Measurements from ENCODE around the gene R3HDM2. TPM values are rescaled to one million over a fixed set of nuclear protein-coding genes. Genes with fewer than 3 reads are reported as not detected.

Gene R3HDM2
- total and polyA plus RNA-seq, 2 of the 13 experiments (the other 11 are each of a cell fraction or from before 2014, with no cell fraction given) = 11.1 to 23.5 TPM

DNA sequence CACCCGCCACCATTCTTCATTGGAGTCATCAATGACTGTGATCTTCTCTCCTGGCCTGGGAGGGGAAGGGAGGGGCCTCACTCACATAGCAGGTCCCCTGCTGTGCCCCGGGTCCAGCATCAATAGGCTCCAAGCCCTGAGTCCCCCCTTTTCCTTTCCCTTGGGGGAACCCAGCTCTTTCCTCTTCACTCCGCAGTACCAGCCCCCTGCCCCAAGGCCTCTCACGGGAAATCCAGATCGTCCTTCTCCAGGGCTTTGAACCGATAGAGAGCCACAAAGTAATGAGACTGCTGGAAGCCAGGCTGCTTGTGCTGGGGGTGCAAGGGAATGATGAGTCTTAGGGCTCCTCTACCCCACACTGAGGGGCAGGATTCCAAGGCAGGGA lies 186.5 kb downstream of the R3HDM2 start:
- 36% methylated on average over 6 of the region's 6 CpGs for WGBS (ENCODE audit: low lambda C conversion rate)
- no peak for FAIRE-seq

More for the DNA sequence above, 186.5 kb downstream of the R3HDM2 start:
- Histone ChIP-seq H3K79me2 (ENCODE audit: insufficient read depth, low read length) (no peaks in the 10 kb centered on the region), H3K36me3 (replicated peaks in 1 of 2; ENCODE audit: control insufficient read depth in 1 of 2, insufficient read depth in 2 of 2, low read length in 2 of 2) (no peaks in the 10 kb centered on the region), H3K9ac (ENCODE audit: insufficient read depth, low read depth, low read length) (no peak overlapping the region), H3K4me1 (ENCODE audit: insufficient read depth, low read length) (peaks cover 53% of the 10 kb centered on the region), H3K4me2 (ENCODE audit: low read depth, low read length) (no peak overlapping the region), H4K20me1 (ENCODE audit: insufficient read depth, low read length) (no peaks in the 10 kb centered on the region), H3K4me3 (replicated peaks in 1 of 3; ENCODE audit: insufficient read depth in 1 of 3, low read depth in 2 of 3, low read length in 3 of 3) (no peak overlapping the region), H3K27ac (ENCODE audit: extremely low read length, insufficient read depth, low read length) (no peak overlapping the region), H3K9me3 (ENCODE audit: low read length) (no peaks in the 10 kb centered on the region), H3K27me3 (ENCODE audit: control insufficient read depth in 1 of 2, insufficient read depth in 2 of 2, low read length in 2 of 2) (peaks cover 19 to 54% of the 10 kb centered on the region in 2 experiments), H2AFZ (ENCODE audit: low read length) (no peak overlapping the region)
- intact Hi-C loops (cut with micrococcal nuclease; ENCODE audit: unreplicated experiment) (no loop called here), in situ Hi-C loops (cut with HindIII; ENCODE audit: extremely low pct_ligation_motif_present, low pct_unique_long_range_greater_than_20kb) (no loop called here)
- BruUV-seq (replicated peaks) = no TSS peak
- ChIA-PET CTCF (ENCODE audit: low intra/inter-chr PET ratio, low total read pairs) (interaction anchor here (1.5 to 11.7 kb wide), 2 partner anchors 19 to 31 kb away, joined by 6 to 308 read pairs; partner anchors contain the start of gene NXPH4), POLR2A (interaction anchor here (8.9 kb wide), 1 partner anchor 14 kb away, joined by 116 read pairs; the partner anchor contains the start of gene SHMT2)
- TF ChIP-seq FOXA3 (CRISPR knock-in tag; IDR thresholded peaks at IDR 0.05) (no peak), POLR2A (IDR thresholded peaks at IDR 0.05; ENCODE audit: insufficient read depth in 1 of 2, low read depth in 2 of 2, low read length in 2 of 2) (no peak), FOXJ3 (CRISPR knock-in tag; IDR thresholded peaks at IDR 0.05; ENCODE audit: borderline replicate concordance) (no peak), ZBTB40 (IDR thresholded peaks at IDR 0.05) (no peak), ZBTB40 (CRISPR knock-in tag; IDR thresholded peaks at IDR 0.05) (no peak), U2AF1 (optimal IDR thresholded peaks at IDR 0.05; ENCODE audit: low read depth, low read length) (no peak), ZNF343 (CRISPR knock-in tag; IDR thresholded peaks at IDR 0.05) (no peak), KDM2A (CRISPR knock-in tag; IDR thresholded peaks at IDR 0.05; ENCODE audit: borderline replicate concordance, low read depth) (no peak), AHR (CRISPR knock-in tag; IDR thresholded peaks at IDR 0.05) (no peak), RCOR2 (CRISPR knock-in tag; IDR thresholded peaks at IDR 0.05) (no peak)
- TF ChIP-seq, protein P1, sequence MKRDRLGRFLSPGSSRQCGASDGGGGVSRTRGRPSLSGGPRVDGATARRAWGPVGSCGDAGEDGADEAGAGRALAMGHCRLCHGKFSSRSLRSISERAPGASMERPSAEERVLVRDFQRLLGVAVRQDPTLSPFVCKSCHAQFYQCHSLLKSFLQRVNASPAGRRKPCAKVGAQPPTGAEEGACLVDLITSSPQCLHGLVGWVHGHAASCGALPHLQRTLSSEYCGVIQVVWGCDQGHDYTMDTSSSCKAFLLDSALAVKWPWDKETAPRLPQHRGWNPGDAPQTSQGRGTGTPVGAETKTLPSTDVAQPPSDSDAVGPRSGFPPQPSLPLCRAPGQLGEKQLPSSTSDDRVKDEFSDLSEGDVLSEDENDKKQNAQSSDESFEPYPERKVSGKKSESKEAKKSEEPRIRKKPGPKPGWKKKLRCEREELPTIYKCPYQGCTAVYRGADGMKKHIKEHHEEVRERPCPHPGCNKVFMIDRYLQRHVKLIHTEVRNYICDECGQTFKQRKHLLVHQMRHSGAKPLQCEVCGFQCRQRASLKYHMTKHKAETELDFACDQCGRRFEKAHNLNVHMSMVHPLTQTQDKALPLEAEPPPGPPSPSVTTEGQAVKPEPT (CRISPR knock-in tag; IDR thresholded peaks at IDR 0.05; ENCODE audit: low read depth) = no peak
- TF ChIP-seq, protein P2, sequence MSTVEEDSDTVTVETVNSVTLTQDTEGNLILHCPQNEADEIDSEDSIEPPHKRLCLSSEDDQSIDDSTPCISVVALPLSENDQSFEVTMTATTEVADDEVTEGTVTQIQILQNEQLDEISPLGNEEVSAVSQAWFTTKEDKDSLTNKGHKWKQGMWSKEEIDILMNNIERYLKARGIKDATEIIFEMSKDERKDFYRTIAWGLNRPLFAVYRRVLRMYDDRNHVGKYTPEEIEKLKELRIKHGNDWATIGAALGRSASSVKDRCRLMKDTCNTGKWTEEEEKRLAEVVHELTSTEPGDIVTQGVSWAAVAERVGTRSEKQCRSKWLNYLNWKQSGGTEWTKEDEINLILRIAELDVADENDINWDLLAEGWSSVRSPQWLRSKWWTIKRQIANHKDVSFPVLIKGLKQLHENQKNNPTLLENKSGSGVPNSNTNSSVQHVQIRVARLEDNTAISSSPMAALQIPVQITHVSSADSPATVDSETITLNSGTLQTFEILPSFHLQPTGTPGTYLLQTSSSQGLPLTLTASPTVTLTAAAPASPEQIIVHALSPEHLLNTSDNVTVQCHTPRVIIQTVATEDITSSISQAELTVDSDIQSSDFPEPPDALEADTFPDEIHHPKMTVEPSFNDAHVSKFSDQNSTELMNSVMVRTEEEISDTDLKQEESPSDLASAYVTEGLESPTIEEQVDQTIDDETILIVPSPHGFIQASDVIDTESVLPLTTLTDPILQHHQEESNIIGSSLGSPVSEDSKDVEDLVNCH (CRISPR knock-in tag; IDR thresholded peaks at IDR 0.05) = no peak
- DNase-seq (ENCODE audit: low spot score) (no peak), ATAC-seq (no peak)
